Loucy (cell line): ENCODE data around the gene ZFYVE27.

Experiments used
- H2AFZ ChIP-seq: fragments of 200-600 bp; sonication (generic); 2 replicates; pipeline ENCODE4 v1.6.0; 2016; ENCODE audit warnings: antibody characterized with exemption, mild to moderate bottlenecking, low read length, moderate library complexity
- H3F3A ChIP-seq: fragments of 200-600 bp; 2 replicates; pipeline ENCODE4 v1.6.0; 2016; ENCODE audit warnings: antibody characterized with exemption, low read depth, mild to moderate bottlenecking
- H3K27me3 ChIP-seq: fragments of 200-600 bp; sonication (generic); 2 replicates; pipeline ENCODE4 v1.6.1; 2014; ENCODE audit warnings: low read length, mild to moderate bottlenecking; ENCODE audit not compliant: insufficient read depth, poor library complexity, severe bottlenecking
- H3K36me3 ChIP-seq: fragments of 200-600 bp; sonication (generic); 2 replicates; pipeline ENCODE4 v1.6.1; 2016; ENCODE audit warnings: low read length; ENCODE audit not compliant: insufficient read depth
- H3K4me1 ChIP-seq: fragments of 200-600 bp; sonication (generic); 2 replicates; pipeline ENCODE4 v1.5.1; 2014; ENCODE audit warnings: low read length, mild to moderate bottlenecking; ENCODE audit not compliant: insufficient read depth, poor library complexity, severe bottlenecking
- H3K4me2 ChIP-seq: fragments of 200-600 bp; sonication (generic); 2 replicates; pipeline ENCODE4 v1.6.0; 2014; ENCODE audit warnings: antibody characterized with exemption, low read length, low read depth, mild to moderate bottlenecking; ENCODE audit not compliant: poor library complexity, severe bottlenecking
- H3K4me3 ChIP-seq: fragments of 200-600 bp; sonication (generic); 2 replicates; pipeline ENCODE4 v1.5.1; 2014; ENCODE audit warnings: low read length, mild to moderate bottlenecking, mixed read lengths; ENCODE audit not compliant: poor library complexity, severe bottlenecking
- H3K79me2 ChIP-seq: fragments of 200-600 bp; sonication (generic); 2 replicates; pipeline ENCODE4 v1.6.1; 2014; ENCODE audit warnings: low read length; ENCODE audit not compliant: insufficient read depth
- H3K9ac ChIP-seq: fragments of 200-600 bp; sonication (generic); 2 replicates; pipeline ENCODE4 v1.6.0; 2014; ENCODE audit warnings: mild to moderate bottlenecking, low read depth, low read length, moderate library complexity; ENCODE audit not compliant: poor library complexity, severe bottlenecking
- H3K9me2 ChIP-seq: fragments of 200-600 bp; sonication (generic); replicated peaks from 2 replicates; pipeline ENCODE4 v1.6.1; 2016; ENCODE audit warnings: low read depth, low read length, mixed read lengths
- H3K9me3 ChIP-seq: fragments of 200-600 bp; sonication (generic); 2 replicates; pipeline ENCODE4 v1.6.1; 2014; ENCODE audit warnings: mild to moderate bottlenecking, antibody characterized with exemption, low read length, low read depth; ENCODE audit not compliant: insufficient read depth
- H4K20me1 ChIP-seq: fragments of 200-600 bp; sonication (generic); 2 replicates; pipeline ENCODE4 v1.6.0; 2014; ENCODE audit warnings: antibody characterized with exemption, low read length, mild to moderate bottlenecking; ENCODE audit not compliant: insufficient read depth, poor library complexity, severe bottlenecking
- EZH2phosphoT487 ChIP-seq: fragments of 200-600 bp; IDR thresholded peaks from 2 replicates; pipeline ENCODE4 v1.6.1; 2018; ENCODE audit warnings: antibody characterized with exemption, mild to moderate bottlenecking, moderate library complexity, borderline replicate concordance
- TF ChIP-seq, protein P1 (sequence below): fragments of 200-600 bp; sonication (generic); conservative IDR thresholded peaks from 2 replicates; pipeline ENCODE4 v1.5.1; 2014; ENCODE audit warnings: mild to moderate bottlenecking, antibody characterized with exemption, low read length

ZFYVE27 gene

DNA sequence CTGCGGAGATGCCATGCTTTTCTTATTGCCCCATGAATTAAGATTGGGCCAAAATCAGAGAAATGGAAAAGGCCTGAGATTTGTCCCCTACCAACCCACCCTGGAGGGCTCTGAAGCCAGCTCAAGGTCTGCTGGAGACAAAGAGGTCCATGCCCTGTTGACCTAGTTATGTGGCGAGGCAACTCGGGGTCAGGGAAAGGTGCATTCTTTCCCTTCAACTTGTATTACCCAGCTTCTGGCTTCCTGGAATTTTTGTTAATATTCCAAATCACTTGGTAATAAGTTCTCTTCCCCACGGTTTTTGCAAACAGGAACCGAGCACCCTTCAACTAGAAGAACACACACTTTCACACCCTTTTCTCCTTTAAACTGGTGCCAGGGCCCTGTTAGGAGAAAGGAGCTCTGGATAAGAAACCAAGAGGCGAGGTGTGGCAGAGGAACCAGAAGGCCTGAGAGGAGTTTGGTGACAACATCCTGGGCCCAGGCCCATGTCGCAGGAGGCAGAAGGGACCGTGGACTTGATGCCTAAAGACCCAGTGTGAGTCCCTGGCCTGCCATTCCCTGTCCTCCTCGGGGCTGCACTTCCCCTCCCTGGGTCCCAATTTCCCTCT is 47.4 kb downstream of the ZFYVE27 start:
- peaks cover 23% of the 10 kb centered on the region for H3K4me1 ChIP-seq
- H4K20me1 ChIP-seq, result no peaks in the 10 kb centered on the region
- H3K9ac ChIP-seq, result no peak overlapping the region
- no peaks in the 10 kb centered on the region for H3K9me2 ChIP-seq
- H2AFZ ChIP-seq, result no peak overlapping the region
- no peaks in the 10 kb centered on the region for H3K27me3 ChIP-seq
- H3K36me3 ChIP-seq, result no peaks in the 10 kb centered on the region
- H3K4me3 ChIP-seq, result no peak overlapping the region
- H3F3A ChIP-seq, result no peaks in the 10 kb centered on the region
- no peaks in the 10 kb centered on the region for H3K9me3 ChIP-seq
- no peak overlapping the region for H3K4me2 ChIP-seq
- TF ChIP-seq EZH2phosphoT487, result no peak
- TF ChIP-seq, protein P1, sequence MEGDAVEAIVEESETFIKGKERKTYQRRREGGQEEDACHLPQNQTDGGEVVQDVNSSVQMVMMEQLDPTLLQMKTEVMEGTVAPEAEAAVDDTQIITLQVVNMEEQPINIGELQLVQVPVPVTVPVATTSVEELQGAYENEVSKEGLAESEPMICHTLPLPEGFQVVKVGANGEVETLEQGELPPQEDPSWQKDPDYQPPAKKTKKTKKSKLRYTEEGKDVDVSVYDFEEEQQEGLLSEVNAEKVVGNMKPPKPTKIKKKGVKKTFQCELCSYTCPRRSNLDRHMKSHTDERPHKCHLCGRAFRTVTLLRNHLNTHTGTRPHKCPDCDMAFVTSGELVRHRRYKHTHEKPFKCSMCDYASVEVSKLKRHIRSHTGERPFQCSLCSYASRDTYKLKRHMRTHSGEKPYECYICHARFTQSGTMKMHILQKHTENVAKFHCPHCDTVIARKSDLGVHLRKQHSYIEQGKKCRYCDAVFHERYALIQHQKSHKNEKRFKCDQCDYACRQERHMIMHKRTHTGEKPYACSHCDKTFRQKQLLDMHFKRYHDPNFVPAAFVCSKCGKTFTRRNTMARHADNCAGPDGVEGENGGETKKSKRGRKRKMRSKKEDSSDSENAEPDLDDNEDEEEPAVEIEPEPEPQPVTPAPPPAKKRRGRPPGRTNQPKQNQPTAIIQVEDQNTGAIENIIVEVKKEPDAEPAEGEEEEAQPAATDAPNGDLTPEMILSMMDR, result no peak
- H3K79me2 ChIP-seq, result no peaks in the 10 kb centered on the region

DNA sequence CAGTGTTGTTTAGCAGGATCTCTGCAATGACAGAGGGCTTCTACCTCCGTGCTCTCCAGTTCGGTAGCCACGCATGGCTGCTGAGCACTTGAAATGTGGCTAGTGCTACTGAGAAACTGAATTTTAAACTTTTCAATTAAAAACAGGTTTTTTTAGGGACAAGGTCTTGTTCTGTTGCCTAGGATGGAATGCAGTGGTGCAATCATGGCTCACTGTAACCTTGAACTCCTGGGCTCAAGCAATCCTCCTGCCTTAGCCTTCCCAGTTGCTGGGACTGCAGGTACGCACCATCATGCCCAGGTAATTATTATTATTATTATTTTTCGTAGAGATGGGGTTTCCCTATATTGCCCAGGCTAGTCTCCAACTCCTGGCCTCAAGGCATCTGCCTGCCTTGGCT is 48.3 kb downstream of the ZFYVE27 start:
- H3K9me3 ChIP-seq, result no peaks in the 10 kb centered on the region
- H3K27me3 ChIP-seq, result no peaks in the 10 kb centered on the region
- H3K4me1 ChIP-seq, result peaks cover 23% of the 10 kb centered on the region
- H2AFZ ChIP-seq, result no peak overlapping the region
- H3K36me3 ChIP-seq, result no peaks in the 10 kb centered on the region
- no peak overlapping the region for H3K9ac ChIP-seq
- H3K4me2 ChIP-seq, result no peak overlapping the region
- H3F3A ChIP-seq, result no peaks in the 10 kb centered on the region
- no peak overlapping the region for H3K4me3 ChIP-seq
- no peaks in the 10 kb centered on the region for H3K79me2 ChIP-seq
- no peaks in the 10 kb centered on the region for H3K9me2 ChIP-seq
- no peaks in the 10 kb centered on the region for H4K20me1 ChIP-seq
- TF ChIP-seq EZH2phosphoT487, result no peak
- TF ChIP-seq, protein P1, result no peak

DNA sequence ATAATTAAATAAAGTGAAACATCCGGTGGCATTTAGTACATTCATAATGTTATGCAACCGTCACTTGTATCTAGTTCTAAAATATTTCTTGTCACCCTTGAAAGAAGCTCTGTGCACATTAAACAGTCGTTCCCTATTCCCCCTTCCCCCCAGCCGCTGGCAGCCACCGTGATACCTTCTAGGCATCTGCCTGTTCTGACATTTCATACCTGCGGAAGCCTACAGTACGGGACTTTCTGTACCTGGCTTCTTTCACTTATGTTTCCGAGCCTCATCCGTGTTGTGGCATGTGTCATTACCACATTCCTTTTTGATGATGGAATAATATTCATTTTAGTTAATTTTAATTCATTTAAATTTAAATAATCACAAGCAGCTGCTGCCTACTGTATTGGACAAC is 48.8 kb downstream of the ZFYVE27 start:
- Histone ChIP-seq H3K9ac (no peak overlapping the region), H3K9me2 (no peaks in the 10 kb centered on the region), H3K4me3 (no peak overlapping the region), H3K36me3 (no peaks in the 10 kb centered on the region), H3K79me2 (no peaks in the 10 kb centered on the region), H2AFZ (no peak overlapping the region), H3F3A (no peaks in the 10 kb centered on the region), H3K4me1 (peaks cover 21% of the 10 kb centered on the region), H3K9me3 (no peaks in the 10 kb centered on the region), H3K27me3 (no peaks in the 10 kb centered on the region), H3K4me2 (no peak overlapping the region), H4K20me1 (no peaks in the 10 kb centered on the region)
- TF ChIP-seq, protein P1, result no peak
- TF ChIP-seq EZH2phosphoT487, result no peak
